K562 (cell line): ENCODE data around the gene MINDY4. TPM values are rescaled to one million over a fixed set of nuclear protein-coding genes. Genes with fewer than 3 reads are reported as not detected.

Source experiments
- ATAC-seq: fragments of 200-7000 bp; cut with Tn5 transposase; 3 replicates; pipeline ENCODE4 v1.9.1; 2020; ENCODE audit warnings: moderate library complexity
- Bru-seq: library from RNA; stranded (reverse); fragments of 400-500 nt; gene quantifications from one replicate; lab custom pipeline; 2021; lab: Mats Ljungman, UMichigan
- BruChase-seq, 2 experiments: library from RNA; stranded (reverse); fragments of 400-500 nt; gene quantifications; one replicate each; lab custom pipeline; 2021; lab: Mats Ljungman, UMichigan
- BruUV-seq: library from RNA; stranded (reverse); fragments of 400-500 nt; replicated peaks from 2 replicates; lab custom pipeline; 2021; lab: Mats Ljungman, UMichigan
- CTCF ChIA-PET: fragments of 300-600 bp; formaldehyde crosslinking; extraction: SDS; loops from one replicate; lab custom pipeline; 2021; ENCODE audit warnings: low intra/inter-chr PET ratio; lab: Yijun Ruan, JAX
- POLR2A ChIA-PET: fragments of 300-600, 350-650 bp; sonication (Branson Sonifier 250); formaldehyde crosslinking; extraction: SDS; loops from one replicate; lab custom pipeline; 2021; ENCODE audit warnings: antibody characterized with exemption, inconsistent platforms; lab: Yijun Ruan, JAX
- DNase-seq, 4 experiments: peaks; one replicate each; pipeline versions ENCODE4 v3.0.0 to v3.0.0-alpha.2; 2011 to 2018; ENCODE audit warnings: low spot score in 3 of 4, mixed read lengths in 3 of 4; ENCODE audit errors: extremely low read depth in 1 of 4
- FAIRE-seq: peaks from 2 replicates; lab custom pipeline; 2011; peaks lifted over from hg19 to GRCh38; lab: Jason Lieb, UNC
- H2AFZ ChIP-seq: 2 replicates; pipeline ENCODE4 v1.6.0; 2011; ENCODE audit warnings: low read depth, low read length, control low read depth, inconsistent platforms
- H3K27ac ChIP-seq: fragments of 200-600 bp; 3 replicates; pipeline ENCODE4 v1.8.0; 2011; ENCODE audit warnings: low read depth, mild to moderate bottlenecking, control low read depth, inconsistent platforms, low read length, moderate library complexity, mixed read lengths; ENCODE audit errors: extremely low read depth
- H3K27me3 ChIP-seq, 2 experiments: fragments of 300-600 bp in 1 of 2; 2 replicates in 1 of 2; 3 replicates in 1 of 2; pipeline versions ENCODE4 v1.6.0 to v1.8.0; 2011; ENCODE audit warnings: inconsistent platforms in 2 of 2, low read length in 2 of 2, mild to moderate bottlenecking in 1 of 2, mixed read lengths in 1 of 2, moderate library complexity in 1 of 2; ENCODE audit not compliant: control insufficient read depth in 2 of 2, insufficient read depth in 2 of 2
- H3K36me3 ChIP-seq: fragments of 300-600 bp; 3 replicates; pipeline ENCODE4 v1.8.0; 2011; ENCODE audit warnings: mild to moderate bottlenecking, low read length, inconsistent platforms; ENCODE audit not compliant: control insufficient read depth, insufficient read depth
- H3K4me1 ChIP-seq, 2 experiments: fragments of 200-600 bp in 1 of 2; replicated peaks in 1 of 2; 2 replicates in 1 of 2; 3 replicates in 1 of 2; pipeline versions ENCODE4 v1.5.1 to v1.8.0; 2011; ENCODE audit warnings: inconsistent platforms in 2 of 2, low read length in 2 of 2, mild to moderate bottlenecking in 1 of 2, mixed read lengths in 1 of 2, moderate library complexity in 1 of 2; ENCODE audit not compliant: control insufficient read depth in 2 of 2, insufficient read depth in 2 of 2
- H3K4me2 ChIP-seq: 2 replicates; pipeline ENCODE4 v1.6.1; 2011; ENCODE audit warnings: low read length, control low read depth, inconsistent platforms, mixed read lengths; ENCODE audit not compliant: insufficient read depth
- H3K4me3 ChIP-seq: fragments of 200-600 bp; sonication (generic), shearing (Covaris generic); 2 replicates; pipeline ENCODE4 v1.5.1; 2016; ENCODE audit warnings: control low read depth, inconsistent platforms
- H3K79me2 ChIP-seq: fragments of 200-600 bp; 3 replicates; pipeline ENCODE4 v1.8.0; 2011; ENCODE audit warnings: low read length, inconsistent platforms; ENCODE audit not compliant: control insufficient read depth, insufficient read depth
- H3K9ac ChIP-seq, 2 experiments: 2 replicates each; pipeline versions ENCODE4 v1.6.0 to v1.6.1; 2011; ENCODE audit warnings: low read depth in 2 of 2, low read length in 2 of 2, control low read depth in 1 of 2, inconsistent platforms in 1 of 2, mild to moderate bottlenecking in 1 of 2, mixed read lengths in 1 of 2; ENCODE audit not compliant: insufficient read depth in 1 of 2
- H3K9me1 ChIP-seq: one replicate; pipeline ENCODE4 v1.6.0; 2011; ENCODE audit warnings: inconsistent platforms, mild to moderate bottlenecking, low read length, moderate library complexity; ENCODE audit not compliant: control insufficient read depth, insufficient read depth
- H3K9me3 ChIP-seq: replicated peaks from 2 replicates; pipeline ENCODE4 v1.5.1; 2011; ENCODE audit warnings: low read depth, low read length, inconsistent platforms; ENCODE audit not compliant: control insufficient read depth, insufficient read depth
- H4K20me1 ChIP-seq: replicated peaks from 2 replicates; pipeline ENCODE4 v1.6.1; 2011; ENCODE audit warnings: low read length, inconsistent platforms, mixed read lengths; ENCODE audit not compliant: control insufficient read depth, insufficient read depth
- HMGXB4 ChIP-seq: sonication (generic); formaldehyde crosslinking; IDR thresholded peaks from 2 replicates; pipeline ENCODE4 v1.8.1; 2023; ENCODE audit warnings: mild to moderate bottlenecking, missing genetic modification reagents
- ILF3 ChIP-seq: fragments of 450-650 bp; IDR thresholded peaks from 2 replicates; pipeline ENCODE4 v1.6.1; 2018; ENCODE audit warnings: antibody characterized with exemption, mild to moderate bottlenecking, moderate library complexity, borderline replicate concordance
- JUND ChIP-seq, 2 experiments: IDR thresholded peaks; 2 replicates in 1 of 2; 3 replicates in 1 of 2; pipeline ENCODE4 v1.6.1; 2011; ENCODE audit warnings: borderline replicate concordance in 2 of 2, low read depth in 2 of 2, low read length in 2 of 2, improper control_type of control experiment in 1 of 2, missing biosample characterization in 1 of 2, missing genetic modification characterization in 1 of 2, missing genetic modification reagents in 1 of 2
- KAT8 ChIP-seq: fragments of 450-650 bp; IDR thresholded peaks from 2 replicates; pipeline ENCODE4 v1.6.1; 2016; ENCODE audit warnings: low read depth, mild to moderate bottlenecking
- MAZ ChIP-seq, 2 experiments: fragments of 450-650 bp in 1 of 2; sonication (generic) in 1 of 2; formaldehyde crosslinking; IDR thresholded peaks in 1 of 2; conservative IDR thresholded peaks in 1 of 2; 2 replicates each; pipeline versions ENCODE4 v1.4.0 to v1.5.0; 2020; ENCODE audit warnings: mild to moderate bottlenecking in 1 of 2, missing genetic modification reagents in 1 of 2
- MCM5 ChIP-seq: fragments of 450-650 bp; IDR thresholded peaks from 2 replicates; pipeline ENCODE4 v1.6.1; 2016; ENCODE audit warnings: low read depth
- TBL1XR1 ChIP-seq, 2 experiments: IDR thresholded peaks; 2 replicates each; pipeline ENCODE4 v1.6.1; 2012; ENCODE audit warnings: improper control_type of control experiment in 2 of 2, low read length in 2 of 2, mild to moderate bottlenecking in 1 of 2
- YY1 ChIP-seq, 3 experiments: IDR thresholded peaks; 2 replicates each; pipeline ENCODE4 v1.6.1; 2011; ENCODE audit warnings: low read length in 2 of 3, mild to moderate bottlenecking in 2 of 3, moderate library complexity in 2 of 3, borderline replicate concordance in 1 of 3, control low read depth in 1 of 3, low read depth in 1 of 3; ENCODE audit not compliant: insufficient read depth in 3 of 3, insufficient replicate concordance in 2 of 3, control insufficient read depth in 1 of 3, insufficient read length in 1 of 3; ENCODE audit errors: extremely low read depth in 1 of 3
- ZNF133 ChIP-seq: fragments of 250-450 bp; sonication (Bioruptor Pico); IDR thresholded peaks from 2 replicates; pipeline ENCODE4 v1.4.0; 2020; ENCODE audit warnings: mild to moderate bottlenecking
- ZNF717 ChIP-seq: fragments of 250-450 bp; sonication (Bioruptor Pico); IDR thresholded peaks from 2 replicates; pipeline ENCODE4 v1.5.0; 2021
- ZNF830 ChIP-seq: fragments of 250-450 bp; sonication (Bioruptor Pico); IDR thresholded peaks from 2 replicates; pipeline ENCODE4 v1.5.0; 2021; ENCODE audit warnings: mild to moderate bottlenecking
- WGBS: fragments of 100-300 bp; shearing (Covaris generic); methylation state at CpG from one replicate; pipeline ENCODE4 v1.1.6; 2016; ENCODE audit warnings: low coverage, mixed read lengths; ENCODE audit not compliant: insufficient coverage; ENCODE audit errors: missing lambda C conversion rate; 5-methylcytosine and 5-hydroxymethylcytosine counted together
- in situ Hi-C: fragments of 300-500 bp; cut with MboI; formaldehyde crosslinking; loops from 4 replicates; pipeline ENCODE4 v1.15.0; 2018; ENCODE audit warnings: inconsistent platforms, mixed read lengths
- intact Hi-C: fragments of 100-400 bp; cut with micrococcal nuclease; formaldehyde crosslinking; loops from 2 replicates; pipeline ENCODE4 v1.14.2; 2022
- long read RNA-seq, 3 experiments: library from polyadenylated mRNA in 2 of 3; library from RNA in 1 of 3; unstranded in 2 of 3; stranded (forward) in 1 of 3; transcript quantifications; one replicate each; pipeline ENCODE4 v2.0.0, GENCODE V29; 2019 to 2022
- polyA minus RNA-seq, 3 experiments: library from RNA; depleted of rRNA, polyadenylated mRNA; stranded (reverse); fragments of >200 nt; gene quantifications; 2 replicates each; pipeline ENCODE4 v1.2.3, GENCODE V29; 2011
- polyA plus RNA-seq, 8 experiments: library from polyadenylated mRNA; depleted of rRNA in 4 of 8; stranded (reverse) in 5 of 8; unstranded in 3 of 8; fragments of >200 nt; fragmentation: Nextera tagmentation in 2 of 8; fragmentation: Illumina TruSeq in 1 of 8; extraction: Ambion mirVana in 2 of 8; extraction: Trizol in 1 of 8; gene quantifications; 2 replicates each; pipeline versions ENCODE4 v1.2.1 to v1.2.3, GENCODE V29; 2011 to 2014; ENCODE audit warnings: inconsistent platforms in 1 of 8, missing spikeins in 1 of 8
- total RNA-seq, 7 experiments: library from RNA; depleted of rRNA in 6 of 7; stranded (reverse); fragments of >200 nt in 6 of 7; fragmentation: Illumina TruSeq in 2 of 7; extraction: Trizol in 2 of 7; gene quantifications; 2 replicates each; pipeline versions ENCODE4 v1.2.1 to v1.2.3, GENCODE V29; 2011 to 2021; ENCODE audit warnings: low replicate concordance in 1 of 7

The MINDY4 gene
- total RNA-seq (2011; cell fraction: chromatin; rRNA removed; ENCODE audit: low replicate concordance), result 30.4 and 31.9 TPM in 2 replicates
- 15.9 and 17.5 TPM in 2 replicates for total RNA-seq (2011; cell fraction: nucleolus; rRNA removed)
- 20.6 and 29.6 TPM in 2 replicates for total RNA-seq (2011; cell fraction: nucleoplasm; rRNA removed)
- total RNA-seq (2014; rRNA removed) (11.0 and 13.0 TPM in 2 replicates), total RNA-seq (2014; rRNA removed; fragmentation: Illumina TruSeq; extraction: Trizol) (9.9 and 11.9 TPM in 2 replicates), total RNA-seq (2015; rRNA removed; fragmentation: Illumina TruSeq; extraction: Trizol) (14.1 and 14.4 TPM in 2 replicates), total RNA-seq (2021) (12.6 and 13.1 TPM in 2 replicates), polyA plus RNA-seq (2011; rRNA removed) (4.9 and 8.1 TPM in 2 replicates), polyA plus RNA-seq (2014; fragmentation: Illumina TruSeq; extraction: Trizol) (13.6 and 16.7 TPM in 2 replicates), polyA plus RNA-seq (2014; fragmentation: Nextera tagmentation; extraction: Ambion mirVana) (1 to 10 TPM; 2.1 to 2.3 TPM), polyA plus RNA-seq (2014; rRNA removed) (9.7 and 10.0 TPM in 2 replicates), polyA minus RNA-seq (2011; rRNA and poly(A)+ RNA removed) (8.8 and 10.5 TPM in 2 replicates), Bru-seq, nascent RNA (percentile 69 among the genes with signal in this experiment), BruChase-seq, experiment 1, labeled RNA remaining after a 2-hour chase (percentile 71 among the genes with signal in this experiment), BruChase-seq, experiment 2, labeled RNA remaining after a 6-hour chase (percentile 75 among the genes with signal in this experiment)
- polyA plus RNA-seq (2011; cell fraction: cytosol; rRNA removed), result 3.5 and 6.6 TPM in 2 replicates
- polyA plus RNA-seq (2011; cell fraction: nucleus; rRNA removed), result 14.3 and 27.5 TPM in 2 replicates
- polyA plus RNA-seq (2012), result 8.7 and 10.6 TPM in 2 replicates
- polyA minus RNA-seq (2011; cell fraction: cytosol; rRNA and poly(A)+ RNA removed), result 4.8 and 6.0 TPM in 2 replicates
- 21.9 and 22.3 TPM in 2 replicates for polyA minus RNA-seq (2011; cell fraction: nucleus; rRNA and poly(A)+ RNA removed)
- long read RNA-seq, experiment 1, partial matches to known transcripts, result 11 of 22 reads
- long read RNA-seq, experiment 1, other reads (novel, unspliced or antisense), result 9 of 22 reads
- long read RNA-seq, experiment 2, partial matches to known transcripts, result 4 of 13 reads
- long read RNA-seq, experiment 2, other reads (novel, unspliced or antisense), result 5 of 13 reads
- long read RNA-seq, experiment 3, partial matches to known transcripts, result 6 of 15 reads
- long read RNA-seq, experiment 3, other reads (novel, unspliced or antisense), result 7 of 15 reads

- Histone ChIP-seq H3K9me3 (no peaks in the 10 kb centered on the region), H3K27ac (peak within 1 kb of the TSS; percentile 82), H3K36me3 (peaks cover 2% of the 10 kb centered on the region), H3K4me1 (peaks cover 19 to 24% of the 10 kb centered on the region in 2 experiments), H3K9me1 (peaks cover 2% of the 10 kb centered on the region), H3K4me2 (peak within 1 kb of the TSS; percentile 80), H3K79me2 (peaks cover 52% of the 10 kb centered on the region), H2AFZ (peak within 1 kb of the TSS; percentile 94), H3K4me3 (peak within 1 kb of the TSS; percentile 71), H3K27me3 (no peaks in the 10 kb centered on the region), H4K20me1 (no peaks in the 10 kb centered on the region), H3K9ac (peak within 1 kb of the TSS; percentile 81 to 95)
- CTCF ChIA-PET, result no interaction called here
- ATAC-seq (peak; percentile 97), FAIRE-seq (no peak), DNase-seq (peak; percentile 92 to 96 (median 96))
- 1% methylated on average over 38 of the region's 62 CpGs for WGBS
- BruUV-seq, result no TSS peak
- in situ Hi-C loops (no loop called here), intact Hi-C loops (loop anchor here (1.0 to 5.0 kb wide), 2 partner anchors 10 to 489 kb away; partner anchors contain the start of gene ZNRF2)
- POLR2A ChIA-PET, result interaction anchor here (0.8 kb wide), 1 partner anchor 15 kb away, joined by 5 read pairs; no protein-coding TSS in a partner anchor
- peak; percentile 77; the same call in 1 of the 2 replicates for TF ChIP-seq HMGXB4 (CRISPR knock-in tag)
- no peak for TF ChIP-seq ZNF133
- TF ChIP-seq MCM5, result no peak
- no peak for TF ChIP-seq ZNF717 (CRISPR knock-in tag)
- no peak for TF ChIP-seq ILF3
- no peak for TF ChIP-seq JUND (IDR thresholded peaks at IDR 0.05; ENCODE audit: borderline replicate concordance, low read depth, low read length)
- TF ChIP-seq JUND (tag; IDR thresholded peaks at IDR 0.05; ENCODE audit: borderline replicate concordance, low read depth, low read length), result no peak; the same call in 2 of the 3 replicates
- peak in 1 of 2 experiments; percentile 70; a peak in 2 of 4 replicates for TF ChIP-seq MAZ (CRISPR knock-in tag; conservative IDR thresholded peaks at IDR 0.05 in 1 of 2, IDR thresholded peaks at IDR 0.05 in 1 of 2)
- no peak for TF ChIP-seq TBL1XR1 (IDR thresholded peaks at IDR 0.05; ENCODE audit: low read length in 2 of 2)
- TF ChIP-seq KAT8, result no peak
- peak; percentile 73 to 96 (median 91) for TF ChIP-seq YY1 (IDR thresholded peaks at IDR 0.05; ENCODE audit: borderline replicate concordance in 1 of 3, control insufficient read depth in 1 of 3, extremely low read depth in 1 of 3, insufficient read depth in 3 of 3, insufficient read length in 1 of 3, insufficient replicate concordance in 2 of 3, low read depth in 1 of 3, low read length in 2 of 3)
- no peak for TF ChIP-seq ZNF830 (CRISPR knock-in tag)
Measured at GRCh38 chr7:30771174-30771879, at the start of gene MINDY4. TSS of gene MINDY4 (plus strand) at chr7:30771417. CDS start at chr7:30771494, 77 bp downstream.
